GM15510 (cell line): ENCODE results near the gene CCDC51.

Source experiments
- POLR2A ChIP-seq: IDR thresholded peaks from 3 replicates; pipeline ENCODE4 v1.6.1; 2011; ENCODE audit warnings: borderline replicate concordance; ENCODE audit not compliant: insufficient read length; ENCODE audit errors: extremely low read depth

The CCDC51 gene

DNA sequence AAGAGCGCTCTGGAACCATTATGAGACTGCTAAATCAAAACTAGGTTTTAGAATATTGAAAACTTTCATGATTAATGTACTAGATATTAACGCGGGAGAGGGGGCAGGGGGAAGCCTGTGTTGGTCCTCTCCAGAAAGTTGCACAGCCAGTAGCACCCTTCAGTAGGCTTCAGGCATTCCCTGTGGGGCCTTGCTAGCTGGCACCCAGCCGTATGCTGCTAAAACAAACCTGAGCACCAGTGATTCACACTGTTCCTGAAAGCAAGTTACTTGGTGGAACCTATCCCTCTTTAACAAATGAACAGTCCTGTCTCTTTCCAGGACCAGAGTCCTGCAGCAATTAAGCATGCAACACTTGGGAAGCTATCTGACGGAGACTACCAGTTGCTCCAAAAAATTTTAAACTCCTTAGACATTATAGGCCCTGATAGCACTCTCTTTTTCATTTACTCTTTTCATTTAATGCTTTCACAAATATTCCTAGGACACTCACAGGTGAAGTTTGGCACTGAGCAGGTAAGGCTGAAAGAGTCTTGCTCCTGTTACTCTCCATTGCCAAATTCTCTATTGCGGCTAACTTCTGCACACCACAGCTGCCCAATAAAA lies 5.5 kb upstream of the CCDC51 start:
- no peak for TF ChIP-seq POLR2A

DNA sequence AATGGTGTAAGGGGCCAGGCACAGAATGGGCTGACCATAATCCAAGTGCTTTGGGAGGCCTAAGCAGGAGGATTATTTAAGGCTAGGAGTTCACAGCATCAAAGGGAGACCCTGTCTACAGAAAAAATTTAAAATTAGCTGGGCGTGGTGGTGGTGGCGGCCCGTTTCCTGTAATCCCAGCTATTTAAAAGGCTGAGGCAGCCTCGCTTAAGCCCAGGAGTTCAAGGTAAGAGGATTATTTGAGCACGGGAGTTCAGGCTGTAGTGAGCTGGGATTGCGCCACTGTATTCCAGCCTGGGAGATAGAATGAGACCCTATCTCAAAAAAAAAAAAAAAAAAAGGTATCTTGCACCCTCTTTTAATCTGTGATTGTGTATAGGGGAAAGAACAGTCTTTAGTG lies 2.0 kb upstream of the CCDC51 start:
- no peak for TF ChIP-seq POLR2A

DNA sequence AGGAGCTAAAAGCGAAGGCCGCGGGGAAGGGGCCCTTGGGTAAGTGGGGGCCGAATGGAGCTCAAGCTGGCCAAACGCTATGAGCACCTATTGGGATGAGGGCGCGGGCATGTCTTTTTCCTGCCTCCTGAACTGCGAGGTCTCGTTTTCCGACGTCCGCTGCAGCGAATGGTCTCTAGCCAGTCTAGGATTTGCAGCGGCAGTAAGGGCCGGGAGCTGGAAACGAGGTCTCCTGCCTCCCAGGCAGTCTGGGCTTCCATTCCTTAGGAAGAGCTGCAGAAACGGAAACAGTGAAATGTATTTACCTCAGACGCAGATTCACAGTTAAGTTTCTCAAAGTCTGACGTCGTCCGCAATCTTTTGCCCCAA lies 655 bp upstream of the CCDC51 start:
- TF ChIP-seq POLR2A = no peak

DNA sequence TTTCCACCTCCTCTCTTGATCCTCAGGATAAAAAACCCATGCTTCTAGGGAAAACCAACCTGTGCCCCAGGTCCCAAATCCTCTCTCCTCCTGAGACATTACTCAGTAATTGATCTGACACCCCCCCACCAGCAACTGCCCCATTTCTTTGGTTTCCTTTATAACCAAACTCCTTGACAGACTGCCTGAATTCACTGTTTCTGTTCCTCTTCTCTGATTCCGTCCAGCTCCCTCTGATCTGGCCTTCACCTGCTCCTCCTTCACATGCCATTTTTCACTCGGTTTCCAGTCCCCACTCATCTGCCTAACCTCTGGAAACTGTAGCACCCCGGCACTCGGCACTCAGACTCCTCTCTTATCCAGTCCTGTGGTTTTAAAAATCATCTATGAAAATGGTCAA lies 2.1 kb downstream of the CCDC51 start:
- TF ChIP-seq POLR2A = no peak

DNA sequence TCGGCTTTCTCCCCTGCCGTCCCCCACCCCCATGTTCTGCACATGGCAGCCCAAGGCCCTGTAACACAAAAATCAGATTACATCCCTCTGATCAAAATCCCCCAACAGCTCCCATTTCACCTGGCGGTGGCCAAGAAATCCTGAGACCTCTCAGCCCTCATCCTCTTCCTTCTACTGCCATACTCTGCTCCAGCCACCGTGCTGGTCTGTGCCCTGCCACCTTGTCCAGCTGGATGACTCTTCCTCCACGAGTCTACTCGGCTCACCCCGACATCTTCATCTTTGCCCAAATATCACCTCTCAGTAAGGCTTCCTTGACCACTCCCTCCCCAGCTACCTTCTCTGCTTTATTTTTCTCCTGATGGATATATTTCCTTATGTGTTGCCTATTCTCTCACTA lies 3.1 kb downstream of the CCDC51 start:
- TF ChIP-seq POLR2A = no peak

DNA sequence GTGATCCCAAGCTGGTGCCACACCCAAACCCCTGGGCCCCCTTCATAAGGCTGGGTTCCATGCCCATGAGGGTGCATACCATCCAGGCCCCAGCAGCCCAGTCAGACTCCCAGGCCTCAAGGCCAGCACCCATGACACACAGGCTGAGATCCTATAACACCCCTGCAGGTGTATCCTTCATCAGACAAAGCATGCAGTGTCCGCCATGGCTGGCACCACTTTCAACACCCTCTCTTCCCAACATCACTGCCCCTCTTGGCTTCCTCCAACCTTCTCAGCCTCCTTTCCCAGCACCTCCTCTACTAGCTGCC lies 3.5 kb downstream of the CCDC51 start:
- no peak for TF ChIP-seq POLR2A

DNA sequence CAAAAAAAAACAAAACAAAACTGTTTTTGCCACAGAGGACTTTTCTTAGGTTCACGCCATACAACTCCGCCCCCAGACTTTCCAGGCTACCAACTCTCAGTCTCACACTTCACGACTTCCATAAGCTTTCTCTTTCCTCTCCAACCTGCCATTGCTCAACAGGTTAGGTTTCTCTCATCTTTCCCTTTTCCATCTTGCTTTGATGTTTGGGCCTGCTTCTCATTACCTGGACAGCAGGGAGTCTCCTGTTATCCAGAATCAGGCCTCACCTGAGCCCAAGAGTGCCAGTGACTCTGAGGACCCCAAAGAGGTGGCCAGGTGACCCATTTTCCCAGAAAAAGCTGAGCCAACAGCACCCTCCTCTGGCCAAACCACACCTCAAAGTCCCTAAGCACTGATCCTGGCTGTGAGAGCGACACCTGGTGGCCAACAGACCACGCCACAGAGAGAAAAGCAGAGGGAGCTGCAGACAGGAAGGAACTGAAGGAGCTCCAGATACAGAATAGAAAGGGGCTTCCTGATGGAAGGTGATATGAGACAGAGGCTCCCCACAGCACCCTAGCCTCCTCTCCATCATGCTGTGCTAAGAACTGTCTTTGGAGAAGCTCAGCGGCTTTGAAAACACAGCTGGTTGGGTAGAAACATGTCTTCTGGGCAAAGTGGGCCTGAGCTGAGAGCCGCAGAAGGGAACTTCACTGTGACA lies 4.0 kb downstream of the CCDC51 start:
- no peak for TF ChIP-seq POLR2A

DNA sequence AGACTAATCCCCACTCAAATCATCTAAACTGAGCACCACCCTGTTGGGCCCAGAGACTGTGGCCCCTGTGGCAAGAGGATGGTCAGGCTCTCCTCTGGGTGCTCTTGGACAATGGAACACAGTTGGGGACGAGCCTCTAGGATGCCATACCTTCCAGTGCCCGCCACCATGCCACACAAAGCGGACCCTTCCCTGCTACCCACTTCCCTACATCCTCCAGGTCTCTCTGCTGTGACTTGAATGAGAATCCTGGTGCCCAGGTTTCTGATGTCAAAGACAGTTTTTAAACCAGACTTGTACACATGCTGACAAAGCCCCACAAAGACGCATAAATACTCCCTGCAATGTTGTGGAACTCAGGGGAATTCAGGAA lies 4.7 kb downstream of the CCDC51 start:
- TF ChIP-seq POLR2A = no peak

DNA sequence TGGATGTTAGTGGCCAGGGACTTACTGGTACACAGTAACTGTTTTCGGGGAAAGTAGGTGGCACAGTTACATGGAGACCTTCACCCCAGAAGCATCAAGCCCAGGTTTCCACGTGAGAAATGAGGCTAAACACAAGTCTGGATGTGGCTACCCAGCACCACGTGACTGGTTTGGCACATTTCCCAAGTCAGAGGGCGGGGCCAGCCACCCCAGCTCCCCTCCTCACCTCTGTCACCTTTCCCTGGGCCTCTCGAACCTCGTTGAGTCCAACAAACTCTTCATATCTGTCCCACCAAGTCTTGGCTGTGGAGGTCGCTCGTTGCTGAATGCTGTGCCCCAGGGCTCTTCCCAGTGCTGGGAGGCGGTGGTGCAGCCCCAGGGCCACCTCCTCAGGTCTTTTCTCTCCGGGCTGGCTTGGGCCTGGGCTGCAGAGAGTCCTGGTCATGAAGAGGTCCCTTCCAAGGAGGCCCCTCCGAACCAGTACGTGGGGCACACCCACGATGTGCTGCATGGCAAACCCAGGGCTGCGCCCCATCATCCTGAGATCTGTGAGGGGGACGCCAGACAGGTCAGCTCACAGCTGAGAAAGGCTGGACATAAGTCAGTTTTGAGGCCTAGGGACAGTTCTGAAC lies 5.2 kb downstream of the CCDC51 start:
- TF ChIP-seq POLR2A = no peak

DNA sequence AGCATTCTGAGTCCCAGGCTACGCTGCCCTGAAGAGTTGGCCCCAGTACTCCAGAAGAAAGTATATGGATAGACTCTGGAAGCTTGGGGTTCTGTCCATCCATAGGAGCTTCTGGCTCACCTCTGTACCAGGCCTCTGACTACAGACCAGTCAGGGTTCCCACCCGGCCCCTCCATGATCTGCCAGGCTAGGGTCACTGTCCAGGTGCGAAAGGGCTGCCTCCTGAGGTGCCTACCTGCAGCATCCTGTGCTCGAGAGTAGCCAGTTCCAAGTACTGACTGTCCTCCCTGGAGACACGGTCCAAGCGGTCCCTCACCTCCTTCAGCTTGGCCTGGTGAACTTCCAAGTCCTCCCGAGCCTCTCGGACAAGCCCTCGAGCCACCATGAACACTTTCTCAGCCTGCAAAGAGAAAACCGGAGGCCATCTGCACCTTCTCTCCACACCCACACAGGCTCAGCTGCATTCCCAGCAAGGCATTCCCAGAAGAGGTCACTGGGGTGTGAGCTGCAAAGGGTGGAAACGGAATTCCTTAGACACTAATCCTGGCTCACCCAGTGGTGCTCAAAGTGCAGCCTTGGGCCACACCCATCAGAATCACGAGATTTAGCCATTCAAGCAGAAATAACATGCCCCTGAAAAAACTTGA lies 6.3 kb downstream of the CCDC51 start:
- no peak for TF ChIP-seq POLR2A

DNA sequence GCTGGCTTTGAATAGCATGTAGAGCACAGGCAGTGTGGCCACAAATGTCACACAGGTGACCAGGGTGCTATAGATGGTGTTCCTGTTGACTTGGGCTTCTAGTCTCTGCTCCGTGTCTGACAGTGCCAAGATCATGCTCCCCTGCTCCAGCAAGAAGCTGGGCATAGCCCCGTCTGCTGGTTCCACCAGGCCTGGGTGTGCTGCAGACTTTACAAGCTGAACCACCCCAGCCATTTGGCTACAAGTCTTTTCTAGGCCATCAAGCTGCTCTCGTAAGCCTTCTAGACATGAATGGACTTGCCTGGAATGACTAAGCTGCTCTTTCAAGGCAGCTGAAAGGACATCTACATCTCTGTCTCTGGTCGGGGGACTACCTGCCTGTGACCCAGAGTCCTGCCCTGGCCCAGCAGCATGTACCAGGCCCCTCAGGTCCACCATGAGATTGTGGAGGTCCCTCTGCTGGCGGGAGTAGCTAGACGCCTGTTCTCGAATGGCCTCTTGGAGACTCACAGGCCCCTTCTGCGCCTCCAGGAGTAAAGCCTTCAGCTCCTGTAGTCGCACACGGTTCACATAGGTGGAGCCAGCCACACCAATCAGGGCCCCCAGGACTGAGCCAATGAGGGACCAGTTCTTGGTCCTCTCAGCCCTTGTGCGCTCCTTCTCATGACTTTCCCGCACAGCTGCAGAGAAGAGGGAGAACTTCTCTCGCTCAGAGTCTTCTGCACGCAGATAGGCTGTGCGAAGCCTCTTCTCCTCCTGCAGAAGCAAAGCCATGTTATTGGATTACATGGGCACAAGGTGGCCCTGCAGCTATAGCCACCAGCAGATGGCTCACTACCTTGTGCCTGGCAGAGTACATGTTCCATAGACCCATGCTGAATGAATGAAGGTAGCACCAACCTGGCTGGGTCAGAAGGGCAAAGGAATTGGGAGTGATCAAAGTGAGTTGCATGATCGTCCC lies 7.2 kb downstream of the CCDC51 start:
- TF ChIP-seq POLR2A = no peak

DNA sequence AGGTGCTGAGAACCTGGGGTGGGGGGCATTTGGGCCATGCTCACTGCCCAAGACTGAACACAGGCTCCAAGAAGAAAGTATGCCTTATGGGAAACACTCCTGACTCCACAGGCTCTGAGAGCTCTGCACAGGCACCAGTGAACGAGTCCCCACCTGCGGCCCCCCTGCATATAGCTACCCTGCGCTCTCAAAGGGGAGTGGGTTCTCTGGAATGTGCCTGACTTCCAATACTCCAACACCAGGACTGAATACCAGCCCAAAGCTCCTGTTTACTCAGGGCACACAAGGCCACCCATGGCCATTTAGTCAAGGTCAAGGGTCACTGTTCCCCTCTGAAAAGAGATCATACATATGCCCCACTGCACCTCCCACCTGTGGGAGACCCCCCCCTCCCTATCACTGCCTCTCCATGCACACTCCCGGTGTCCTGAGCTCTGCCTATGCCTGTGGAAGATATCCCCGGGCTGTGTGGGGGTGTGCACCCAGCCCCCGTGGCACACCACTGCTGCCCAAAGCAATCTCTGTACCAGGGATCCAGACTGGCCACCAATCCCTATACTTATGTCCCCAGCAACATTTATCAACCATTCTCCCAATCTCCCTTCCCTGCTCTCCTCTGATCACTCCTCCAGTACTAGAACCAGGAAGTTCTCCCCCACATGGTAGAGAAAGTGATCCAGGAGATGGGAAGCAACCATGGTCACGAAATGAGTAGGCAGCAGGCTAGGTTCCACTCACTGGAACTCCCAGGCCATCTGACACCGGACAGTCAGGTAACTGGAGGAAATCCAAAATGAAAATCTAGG lies 8.5 kb downstream of the CCDC51 start:
- TF ChIP-seq POLR2A = no peak

DNA sequence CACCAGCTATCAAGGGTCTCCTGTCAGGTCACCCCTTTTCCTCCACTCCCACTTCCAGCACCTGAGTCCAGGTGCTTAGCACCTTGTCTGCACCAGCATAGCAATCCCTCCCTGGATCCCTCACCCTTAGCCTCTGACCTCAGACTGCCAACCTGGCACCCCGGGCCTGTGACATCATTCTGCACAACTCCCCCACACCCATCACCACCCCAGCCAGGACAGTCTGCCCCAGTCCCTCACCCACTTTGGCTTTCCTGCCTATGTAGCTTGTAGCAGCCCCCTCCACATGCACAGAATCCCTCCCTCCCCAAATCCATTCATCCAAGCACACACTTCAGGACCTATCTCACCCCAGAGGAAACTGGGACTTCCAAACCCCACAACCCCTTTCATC lies 9.2 kb downstream of the CCDC51 start:
- TF ChIP-seq POLR2A = no peak
